Body of pancreas (tissue), 4 donors: ENCODE data around the gene ROBO2.

Experiments
- POLR2A ChIP-seq, 3 donors: fragments of 450-650 bp; IDR thresholded peaks; one replicate each; pipeline ENCODE4 v1.6.1; 2016; ENCODE audit warnings: antibody characterized with exemption in 3 of 3, mild to moderate bottlenecking in 2 of 3
- TF ChIP-seq, protein P1 (sequence below), 7 experiments: fragments of 450-650 bp in 4 of 7; fragments of 200-600 bp in 3 of 7; sonication (generic) in 3 of 7; IDR thresholded peaks; one replicate each; pipeline ENCODE4 v1.5.1; 2016 to 2019; ENCODE audit warnings: antibody characterized with exemption in 7 of 7

DNA sequence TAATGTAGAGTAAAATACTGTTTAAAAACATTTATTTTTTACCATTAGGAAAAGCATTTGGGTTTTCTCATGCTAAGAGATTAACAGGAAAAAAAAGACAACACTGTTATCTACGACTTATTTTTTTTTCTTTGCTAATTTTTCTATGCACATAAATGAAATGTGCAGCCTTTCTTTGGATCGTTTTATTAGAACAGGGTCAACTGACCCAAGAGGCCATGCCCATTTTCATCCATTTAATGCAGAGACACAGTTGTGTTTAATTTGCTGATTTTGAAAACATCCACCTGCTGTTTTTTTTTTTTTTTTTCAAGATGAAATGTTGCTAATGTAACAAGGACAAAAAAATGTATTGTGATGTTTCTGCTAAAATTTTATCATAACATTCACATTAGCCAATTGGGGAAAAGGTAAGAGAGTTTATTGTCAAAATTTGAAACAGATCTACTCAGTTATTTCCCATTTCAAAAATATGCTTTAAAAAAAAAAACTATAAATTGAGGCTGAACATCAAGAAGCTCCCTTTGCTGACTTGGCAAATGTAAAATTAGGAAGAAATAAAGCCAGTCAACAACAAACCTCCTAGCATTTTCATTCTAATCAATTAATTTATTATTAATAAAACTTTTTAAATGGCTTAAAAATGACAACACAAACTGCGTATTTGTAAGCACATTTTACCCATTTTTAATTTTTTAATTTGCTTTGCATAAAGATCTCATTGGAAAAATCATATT is 485.2 kb downstream of the ROBO2 start:
- TF ChIP-seq, protein P1, sequence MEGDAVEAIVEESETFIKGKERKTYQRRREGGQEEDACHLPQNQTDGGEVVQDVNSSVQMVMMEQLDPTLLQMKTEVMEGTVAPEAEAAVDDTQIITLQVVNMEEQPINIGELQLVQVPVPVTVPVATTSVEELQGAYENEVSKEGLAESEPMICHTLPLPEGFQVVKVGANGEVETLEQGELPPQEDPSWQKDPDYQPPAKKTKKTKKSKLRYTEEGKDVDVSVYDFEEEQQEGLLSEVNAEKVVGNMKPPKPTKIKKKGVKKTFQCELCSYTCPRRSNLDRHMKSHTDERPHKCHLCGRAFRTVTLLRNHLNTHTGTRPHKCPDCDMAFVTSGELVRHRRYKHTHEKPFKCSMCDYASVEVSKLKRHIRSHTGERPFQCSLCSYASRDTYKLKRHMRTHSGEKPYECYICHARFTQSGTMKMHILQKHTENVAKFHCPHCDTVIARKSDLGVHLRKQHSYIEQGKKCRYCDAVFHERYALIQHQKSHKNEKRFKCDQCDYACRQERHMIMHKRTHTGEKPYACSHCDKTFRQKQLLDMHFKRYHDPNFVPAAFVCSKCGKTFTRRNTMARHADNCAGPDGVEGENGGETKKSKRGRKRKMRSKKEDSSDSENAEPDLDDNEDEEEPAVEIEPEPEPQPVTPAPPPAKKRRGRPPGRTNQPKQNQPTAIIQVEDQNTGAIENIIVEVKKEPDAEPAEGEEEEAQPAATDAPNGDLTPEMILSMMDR (IDR thresholded peaks at IDR 0.05): no peak
- no peak for TF ChIP-seq POLR2A (IDR thresholded peaks at IDR 0.05)
